GM12874 (cell line): Measurements from ENCODE around the gene CAMK2B.

Source experiments
- CTCF ChIP-seq: IDR thresholded peaks from 2 replicates; pipeline ENCODE4 v1.5.1; 2011; ENCODE audit warnings: low read depth, mild to moderate bottlenecking, control low read depth, low read length, moderate library complexity; ENCODE audit not compliant: insufficient read depth

The CAMK2B gene

GRCh38 chr7:44256459-44256858 lies 68.9 kb downstream of the CAMK2B start:
- no peak for TF ChIP-seq CTCF

GRCh38 chr7:44251881-44252280 lies 73.5 kb downstream of the CAMK2B start:
- no peak for TF ChIP-seq CTCF

- no peak for TF ChIP-seq CTCF
Measured at GRCh38 chr7:44251269-44251668, 74.1 kb downstream of the CAMK2B start.

- no peak for TF ChIP-seq CTCF
Measured at GRCh38 chr7:44249639-44250234, 75.7 kb downstream of the CAMK2B start.

- no peak for TF ChIP-seq CTCF
Measured at GRCh38 chr7:44247868-44248651, 77.3 kb downstream of the CAMK2B start.

- TF ChIP-seq CTCF: no peak
Measured at GRCh38 chr7:44246396-44247113, 78.8 kb downstream of the CAMK2B start.

GRCh38 chr7:44244282-44244681 lies 81.1 kb downstream of the CAMK2B start:
- TF ChIP-seq CTCF: peak; percentile 74
